NCI-H1694 (cell line): ENCODE results near the gene VAMP7.
"Not testable (repeated sequence)": the region's sequence is repeated elsewhere in the genome, so short reads cannot be mapped to it uniquely, and the experiment has no call there.

Experiments used
- DNase-seq: peaks from one replicate; lab custom pipeline; 2025; lab: John Stamatoyannopoulos, UW

VAMP7 gene

DNA sequence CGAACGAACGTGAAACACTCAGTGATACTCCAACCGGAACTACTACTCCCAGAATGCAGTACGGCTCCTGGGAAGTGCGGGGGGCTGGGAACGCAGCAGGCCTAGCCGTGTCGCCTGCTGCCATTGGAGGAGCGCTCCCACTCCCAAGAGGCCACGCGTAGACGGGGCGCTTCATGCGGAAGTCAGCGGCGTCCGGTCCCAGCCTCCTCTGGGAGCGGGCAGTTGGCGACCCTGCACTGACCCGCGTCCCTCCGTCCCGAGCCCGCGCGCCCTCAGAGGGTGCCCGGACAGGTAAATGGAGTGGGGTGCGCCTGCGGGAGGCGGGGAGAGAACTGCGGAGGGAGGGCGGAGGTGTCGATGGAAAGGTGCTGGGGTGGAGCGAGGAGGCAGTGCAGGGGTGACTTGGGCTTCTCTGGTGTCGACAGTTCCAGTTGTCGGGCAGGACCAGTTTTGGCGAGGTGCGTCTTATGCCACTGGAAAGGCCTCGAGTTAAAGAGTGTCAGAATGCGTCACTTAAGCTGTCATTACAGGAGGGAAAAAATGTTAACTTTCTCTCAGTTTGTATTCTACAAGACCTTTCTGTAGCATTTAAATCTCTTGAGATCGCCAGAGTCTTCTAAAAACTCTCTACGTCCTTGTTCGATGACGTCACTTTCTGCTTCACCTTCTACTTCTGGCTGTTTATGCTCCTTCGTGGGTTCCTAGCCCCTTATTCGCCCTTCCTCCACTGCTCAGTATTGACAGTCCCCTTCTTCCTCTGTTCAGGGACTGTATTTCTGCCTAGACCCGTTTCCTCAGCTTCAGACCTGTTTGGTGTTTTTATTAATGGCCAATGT, at the start of gene VAMP7:
Gene VAMP7, plus strand, starts transcription at position 188 of the 836 bp plus-strand sequence. CDS start 8,122 bp downstream, outside the sequence.
- DNase-seq, result peak; percentile 82

DNA sequence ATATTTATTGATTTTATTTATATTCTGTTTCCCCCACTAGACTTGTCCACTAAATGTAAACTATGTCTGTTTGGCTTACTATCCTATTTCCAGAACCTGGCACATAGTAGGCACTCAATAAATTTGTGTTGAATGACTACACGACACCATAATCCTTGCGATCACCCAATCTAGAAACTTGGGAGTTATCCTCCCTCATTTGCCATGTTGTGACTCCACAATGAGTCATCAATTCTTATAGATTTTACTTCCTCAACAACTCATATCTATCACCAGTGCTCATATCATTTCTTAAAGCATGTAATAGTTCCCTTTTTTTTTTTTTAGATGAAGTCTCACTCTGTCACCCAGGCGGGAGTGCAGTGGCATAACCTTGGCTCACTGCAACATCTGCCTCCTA, 39.9 kb upstream of the VAMP7 start:
- DNase-seq, result no peak

DNA sequence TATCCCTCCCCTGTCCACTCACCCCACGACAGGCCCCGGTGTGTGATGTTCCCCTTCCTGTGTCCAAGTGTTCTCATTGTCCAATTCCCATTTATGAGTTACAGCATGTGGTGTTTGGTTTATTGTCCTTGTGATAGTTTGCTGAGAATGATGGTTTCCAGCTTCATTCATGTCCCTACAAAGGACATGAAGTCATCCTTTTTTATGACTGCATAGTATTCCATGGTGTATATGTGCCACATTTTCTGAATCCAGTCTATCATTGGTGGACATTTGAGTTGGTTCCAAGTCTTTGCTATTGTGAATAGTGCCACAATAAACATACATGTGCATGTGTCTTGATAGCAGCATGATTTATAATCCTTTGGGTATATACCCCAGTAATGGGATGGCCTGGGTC, 29.4 kb upstream of the VAMP7 start:
- DNase-seq, result not testable (repeated sequence)

- no peak for DNase-seq
These were observed 23.6 kb upstream of the VAMP7 start for GRCh38 chrX:155857561-155857960.

DNA sequence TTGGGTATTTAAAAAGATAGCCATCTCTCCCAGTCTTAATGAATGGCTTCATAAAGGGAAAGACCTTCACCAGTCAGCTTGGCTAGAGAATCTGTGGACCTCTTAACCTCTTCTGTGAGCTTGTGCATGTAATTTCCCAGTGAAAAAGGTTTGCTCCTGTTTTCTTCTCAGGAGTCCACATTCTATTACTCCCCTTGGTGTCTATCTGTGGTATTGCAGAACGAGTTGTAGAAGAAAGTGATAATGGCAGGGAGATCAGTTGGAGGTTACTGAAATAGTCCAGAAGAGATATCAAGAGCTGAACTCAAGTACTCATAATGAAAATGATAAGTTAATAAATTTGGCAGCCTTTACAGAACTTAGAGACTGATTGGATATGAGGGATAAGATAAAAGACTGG, 16.5 kb upstream of the VAMP7 start:
- no peak for DNase-seq

DNA sequence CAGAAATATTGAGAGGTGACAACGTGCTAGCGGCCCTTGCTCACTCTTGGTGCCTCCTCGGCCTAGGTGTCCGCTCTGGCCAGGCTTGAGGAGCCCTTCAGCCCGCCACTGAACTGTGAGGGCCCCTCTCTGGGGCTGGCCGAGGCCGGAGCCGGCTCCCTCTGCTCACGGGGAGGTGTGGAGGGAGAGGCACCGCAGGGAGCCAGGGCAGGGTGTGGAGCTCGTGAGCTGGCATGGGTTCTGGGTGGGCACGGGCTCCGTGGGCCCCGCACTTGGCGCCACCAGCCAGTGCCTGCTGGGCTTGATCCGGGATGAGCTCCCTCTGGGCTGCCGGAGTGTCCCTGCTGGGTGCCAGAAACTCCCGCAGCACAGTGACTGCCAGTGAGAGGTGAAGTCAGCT, 16.0 kb upstream of the VAMP7 start:
- no peak for DNase-seq

DNA sequence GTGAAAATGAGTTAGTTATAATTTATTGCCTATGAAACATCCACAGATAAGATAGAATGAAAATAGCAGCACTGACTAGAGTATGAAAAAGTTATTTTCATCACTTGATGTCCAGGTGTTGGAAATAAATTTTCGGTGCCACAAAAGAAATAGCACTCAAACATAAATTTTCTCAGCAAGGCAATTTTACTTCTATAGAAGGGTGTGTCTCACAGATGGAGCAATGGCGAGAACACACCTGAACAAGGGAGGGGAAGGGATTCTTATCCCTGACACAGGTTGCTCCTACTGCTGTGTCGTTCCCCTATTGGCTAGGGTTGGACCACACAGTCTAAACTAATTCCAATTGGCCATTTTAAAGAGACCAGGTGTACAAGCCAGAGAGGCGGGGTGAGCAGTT, 13.3 kb upstream of the VAMP7 start:
- DNase-seq, result no peak

DNA sequence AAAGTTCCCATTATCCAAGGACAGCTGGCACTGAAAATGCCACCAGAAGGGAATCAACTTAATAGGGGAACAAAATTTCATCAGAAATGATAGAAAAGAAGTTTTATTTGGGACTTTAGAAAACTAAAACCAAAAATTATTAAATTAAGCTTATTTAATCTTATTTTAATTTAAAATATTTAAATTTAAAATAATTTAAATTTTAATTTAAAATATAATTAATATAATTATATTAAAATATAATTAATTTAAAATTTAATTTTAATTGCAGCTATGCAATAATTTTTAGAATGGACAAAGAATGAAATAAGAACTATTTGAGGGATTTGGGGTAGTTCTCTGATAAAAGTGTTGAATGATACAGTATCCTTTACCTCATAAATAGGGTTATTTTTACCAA, 10.2 kb upstream of the VAMP7 start:
- DNase-seq, result no peak

GRCh38 chrX:155871934-155872333, 9.2 kb upstream of the VAMP7 start:
- DNase-seq, result no peak

- DNase-seq, result no peak
These were observed 8.0 kb upstream of the VAMP7 start for GRCh38 chrX:155873188-155873587.

DNA sequence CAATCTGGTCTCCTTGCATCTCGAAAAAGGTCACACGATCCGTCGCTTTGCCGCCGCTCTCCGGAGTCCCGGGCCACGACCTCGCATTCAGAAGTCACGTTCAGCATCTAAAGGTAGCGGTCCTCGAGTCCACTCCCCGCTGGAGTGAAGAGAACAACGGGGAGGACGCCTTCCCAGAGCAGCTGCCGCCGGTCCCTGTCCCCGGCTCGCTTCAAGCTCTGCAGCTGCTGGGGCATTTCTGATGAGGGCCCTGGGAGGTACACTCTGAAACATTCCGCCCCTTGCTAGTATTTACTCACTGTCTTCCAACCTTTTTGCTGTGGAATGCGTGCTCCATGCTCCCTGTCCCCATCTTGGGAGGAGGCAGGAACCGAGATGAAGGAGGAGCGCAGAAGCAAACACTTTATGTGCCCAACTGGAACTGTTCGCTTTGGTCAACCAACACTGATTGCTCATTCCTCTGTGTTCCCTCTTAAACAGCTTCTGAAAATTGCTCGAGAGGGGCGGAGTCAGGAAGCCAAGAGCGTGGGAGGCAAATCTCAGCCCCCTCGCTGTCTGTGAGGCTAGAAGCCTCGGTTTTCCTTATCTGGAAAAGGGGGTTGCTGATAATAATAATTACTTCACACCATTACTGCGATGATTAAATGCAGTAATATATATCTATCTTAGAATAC, 6.4 kb upstream of the VAMP7 start:
- no peak for DNase-seq

DNA sequence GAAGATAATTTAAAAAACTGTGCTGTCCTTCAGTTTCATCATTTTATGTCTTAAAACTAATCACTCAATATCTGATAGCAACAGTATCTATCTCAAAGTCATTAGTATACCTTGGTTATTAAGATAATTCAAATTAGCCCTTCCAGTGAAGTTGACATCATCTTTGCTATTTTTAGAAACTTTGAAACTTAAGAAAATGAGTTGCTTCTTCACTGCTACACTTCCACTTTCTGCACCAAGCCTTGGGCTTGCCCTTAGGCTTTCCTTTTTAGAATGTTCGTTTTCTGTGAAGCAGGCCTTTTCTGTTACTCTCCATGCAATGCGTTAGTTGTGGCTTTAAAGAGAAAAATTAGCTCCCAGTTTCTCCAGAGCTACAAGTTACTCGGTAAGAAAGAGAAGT, 4.4 kb upstream of the VAMP7 start:
- no peak for DNase-seq

GRCh38 chrX:155877288-155877687, 3.9 kb upstream of the VAMP7 start:
- DNase-seq, result no peak

DNA sequence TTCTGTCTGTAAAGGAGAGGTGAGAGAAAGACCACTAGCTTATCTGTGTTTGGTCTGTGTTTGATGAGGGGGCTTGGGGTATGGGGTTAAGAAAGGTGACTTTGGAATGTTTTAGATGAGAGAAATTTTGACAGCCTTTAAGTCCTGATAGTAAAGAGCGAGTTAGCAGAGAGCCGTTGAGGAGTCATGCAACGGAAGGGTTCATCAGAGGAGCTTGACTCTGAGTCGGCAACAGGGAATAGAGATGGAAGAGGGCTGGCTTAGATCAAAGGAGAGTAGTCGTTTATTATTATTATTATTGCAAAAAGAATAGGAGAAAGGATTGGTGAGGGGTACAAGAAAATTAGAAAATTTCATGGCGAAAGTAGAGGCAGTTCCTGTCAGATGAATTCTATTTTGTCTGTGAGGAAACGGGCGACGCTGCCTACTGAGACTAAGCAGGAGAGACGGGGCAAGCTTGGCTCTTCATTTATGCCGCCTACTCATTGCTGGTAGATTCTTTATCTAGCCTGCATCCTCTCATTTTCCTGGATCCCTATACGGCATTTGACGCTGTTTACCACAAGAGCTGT, 473 bp upstream of the VAMP7 start:
- DNase-seq, result no peak

- DNase-seq, result no peak
These were observed 5.3 kb downstream of the VAMP7 start for GRCh38 chrX:155886409-155886808.

- DNase-seq, result no peak
These were observed 7.0 kb downstream of the VAMP7 start for GRCh38 chrX:155888139-155888538.

- no peak for DNase-seq
These were observed 8.2 kb downstream of the VAMP7 start for GRCh38 chrX:155889328-155889727.

- DNase-seq, result no peak
These were observed 10.5 kb downstream of the VAMP7 start for GRCh38 chrX:155891446-155892210.

DNA sequence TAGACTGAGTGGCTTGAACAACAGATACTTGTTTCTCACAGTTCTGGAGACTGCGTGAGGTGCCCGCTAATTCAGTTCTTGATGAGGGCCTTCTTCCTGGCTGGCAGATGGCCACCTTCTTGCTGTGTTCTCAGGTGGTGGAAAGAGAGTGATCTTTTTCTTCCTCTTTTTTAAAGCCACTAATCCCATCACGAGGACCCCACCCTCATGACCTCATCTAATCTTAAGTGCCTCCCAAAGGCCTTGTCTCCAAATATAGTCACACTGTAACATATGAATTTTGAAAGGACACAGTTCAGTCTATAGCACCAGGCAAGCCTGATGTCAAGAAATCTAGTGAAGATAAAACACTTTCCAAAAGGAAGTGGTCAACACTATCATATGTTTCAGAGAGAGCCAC, 12.4 kb downstream of the VAMP7 start:
- DNase-seq, result no peak

DNA sequence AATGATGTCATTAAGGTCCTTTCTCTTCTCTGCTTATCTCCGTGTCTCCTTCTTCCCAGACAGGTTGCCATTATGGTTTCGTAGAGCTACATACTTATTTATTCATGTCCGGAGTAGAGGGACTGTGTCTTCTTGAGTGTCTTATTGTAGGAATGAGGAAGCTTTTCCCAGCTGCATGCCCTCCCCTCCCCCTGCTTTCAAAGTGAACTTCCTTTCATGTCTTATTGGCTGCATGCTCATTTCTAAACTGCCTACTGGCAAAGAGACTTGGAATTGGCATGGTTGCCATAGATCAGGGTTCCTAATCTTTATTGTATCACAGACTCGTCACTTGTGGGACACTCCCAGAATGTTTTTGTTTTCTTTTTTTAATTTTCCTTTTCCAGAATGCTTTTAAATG, 15.4 kb downstream of the VAMP7 start:
- no peak for DNase-seq

DNA sequence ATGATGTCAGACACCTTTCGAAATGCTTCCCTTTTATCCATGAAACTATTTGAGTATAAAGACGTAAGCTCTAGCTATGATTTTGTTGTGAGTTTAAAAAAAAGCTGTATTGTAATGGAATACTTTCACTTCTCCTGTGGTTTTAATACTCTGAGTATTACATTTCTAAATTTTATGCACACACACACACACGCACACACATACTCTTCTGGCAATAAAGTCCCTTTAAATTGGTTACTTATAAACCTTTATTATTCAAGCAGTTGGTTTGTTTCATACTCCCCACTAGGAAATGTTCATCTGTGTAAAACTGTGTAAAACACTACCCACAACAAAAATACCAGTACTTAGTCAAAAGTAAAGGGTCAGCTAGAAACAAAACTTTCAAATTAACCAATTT, 18.2 kb downstream of the VAMP7 start:
- no peak for DNase-seq

DNA sequence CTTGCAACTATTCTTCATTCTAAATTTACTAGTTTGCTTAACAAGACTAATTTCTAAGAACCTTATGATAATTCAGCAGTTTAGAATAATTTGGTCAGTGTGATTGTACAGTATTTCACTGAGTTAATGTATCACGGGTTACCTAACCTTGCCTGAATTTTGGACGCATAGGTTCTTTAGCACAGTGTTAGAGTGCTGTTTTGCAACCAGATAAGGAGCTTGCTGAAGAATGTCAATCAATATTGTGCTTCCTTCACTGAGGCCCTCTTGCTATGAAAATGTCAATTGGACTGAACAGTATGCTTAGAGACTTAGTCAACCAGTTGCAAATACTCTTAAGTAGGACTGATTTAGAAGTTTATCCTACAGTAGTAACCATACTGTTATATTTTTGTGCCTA, 19.6 kb downstream of the VAMP7 start:
- no peak for DNase-seq
